Astrocyte (in vitro differentiated cells and primary cell): ENCODE measurements around the gene NUP210. TPM values are rescaled to one million over a fixed set of nuclear protein-coding genes. Genes with fewer than 3 reads are reported as not detected.

Experiments used
- DNase-seq: peaks from one replicate; pipeline ENCODE4 v3.0.0-alpha.2; 2010; ENCODE audit warnings: low read depth
- FAIRE-seq: peaks from 2 replicates; lab custom pipeline; 2011; peaks lifted over from hg19 to GRCh38; lab: Jason Lieb, UNC
- H2AFZ ChIP-seq: 2 replicates; pipeline ENCODE4 v1.6.0; 2012; ENCODE audit warnings: low read depth, low read length, inconsistent platforms
- H3K27ac ChIP-seq: 2 replicates; pipeline ENCODE4 v1.5.1; 2011; ENCODE audit warnings: low read depth, low read length, inconsistent platforms
- H3K27me3 ChIP-seq: 2 replicates; pipeline ENCODE4 v1.6.0; 2011; ENCODE audit warnings: low read length, inconsistent platforms; ENCODE audit not compliant: insufficient read depth
- H3K36me3 ChIP-seq: 2 replicates; pipeline ENCODE4 v1.5.1; 2011; ENCODE audit warnings: low read length, inconsistent platforms; ENCODE audit not compliant: insufficient read depth
- H3K4me1 ChIP-seq: 2 replicates; pipeline ENCODE4 v1.5.1; 2011; ENCODE audit warnings: low read length, inconsistent platforms; ENCODE audit not compliant: insufficient read depth
- H3K4me2 ChIP-seq: 2 replicates; pipeline ENCODE4 v1.6.0; 2012; ENCODE audit warnings: low read length, inconsistent platforms
- H3K4me3 ChIP-seq: 2 replicates; pipeline ENCODE4 v1.5.1; 2011; ENCODE audit warnings: low read depth, mild to moderate bottlenecking, low read length, inconsistent platforms; ENCODE audit not compliant: insufficient read depth
- H3K79me2 ChIP-seq: 2 replicates; pipeline ENCODE4 v1.6.0; 2012; ENCODE audit warnings: mild to moderate bottlenecking, low read length, inconsistent platforms; ENCODE audit not compliant: insufficient read depth
- H3K9ac ChIP-seq: 2 replicates; pipeline ENCODE4 v1.6.0; 2012; ENCODE audit warnings: mild to moderate bottlenecking, low read length, inconsistent platforms
- H3K9me3 ChIP-seq: 2 replicates; pipeline ENCODE4 v1.5.1; 2012; ENCODE audit warnings: low read depth, mild to moderate bottlenecking, low read length, inconsistent platforms; ENCODE audit not compliant: insufficient read depth
- H4K20me1 ChIP-seq: 2 replicates; pipeline ENCODE4 v1.6.0; 2012; ENCODE audit warnings: low read length, inconsistent platforms; ENCODE audit not compliant: insufficient read depth
- H3K27ac Mint-ChIP-seq: one replicate; pipeline ENCODE4 v1.8.0; 2021; ENCODE audit warnings: mild to moderate bottlenecking, mixed read lengths; ENCODE audit not compliant: unreplicated experiment
- H3K27me3 Mint-ChIP-seq: one replicate; pipeline ENCODE4 v1.8.0; 2021; ENCODE audit warnings: low read depth, mixed read lengths; ENCODE audit not compliant: unreplicated experiment
- H3K36me3 Mint-ChIP-seq: one replicate; pipeline ENCODE4 v1.8.0; 2021; ENCODE audit warnings: low read depth, mixed read lengths; ENCODE audit not compliant: unreplicated experiment
- H3K4me1 Mint-ChIP-seq: one replicate; pipeline ENCODE4 v1.8.0; 2021; ENCODE audit warnings: low read depth, mixed read lengths; ENCODE audit not compliant: unreplicated experiment
- H3K4me3 Mint-ChIP-seq: one replicate; pipeline ENCODE4 v1.8.0; 2021; ENCODE audit warnings: mild to moderate bottlenecking, moderate library complexity, mixed read lengths; ENCODE audit not compliant: unreplicated experiment
- H3K9me3 Mint-ChIP-seq: one replicate; pipeline ENCODE4 v1.8.0; 2021; ENCODE audit warnings: mild to moderate bottlenecking, mixed read lengths; ENCODE audit not compliant: unreplicated experiment
- CTCF ChIP-seq: IDR thresholded peaks from 2 replicates; pipeline ENCODE4 v1.5.1; 2011; ENCODE audit warnings: low read depth, mild to moderate bottlenecking, inconsistent platforms, low read length, moderate library complexity; ENCODE audit not compliant: insufficient read depth
- EZH2 ChIP-seq: IDR thresholded peaks from 2 replicates; pipeline ENCODE4 v1.6.1; 2012; ENCODE audit warnings: mild to moderate bottlenecking, low read length, inconsistent platforms; ENCODE audit not compliant: insufficient read depth
- total RNA-seq: library from RNA; stranded (reverse); gene quantifications from 2 replicates; pipeline ENCODE4 v1.2.1, GENCODE V29; 2021

NUP210 gene
- total RNA-seq, 1 donor from 2014 or later: 1.2 TPM

- Histone ChIP-seq H2AFZ (no peak overlapping the region), H3K4me2 (peak overlapping the region; percentile 26), H4K20me1 (no peaks in the 10 kb centered on the region), H3K9me3 (no peaks in the 10 kb centered on the region), H3K27me3 (peaks cover 17% of the 10 kb centered on the region), H3K27ac (no peak overlapping the region), H3K4me1 (peaks cover 20% of the 10 kb centered on the region), H3K36me3 (no peaks in the 10 kb centered on the region), H3K79me2 (no peaks in the 10 kb centered on the region), H3K4me3 (no peak overlapping the region), H3K9ac (no peak overlapping the region)
- FAIRE-seq: no peak
- DNase-seq: no peak
- Mint-ChIP-seq H3K27me3 (peaks cover 15% of the 10 kb centered on the region), H3K27ac (peak overlapping the region; percentile 34), H3K4me1 (peaks cover 27% of the 10 kb centered on the region), H3K9me3 (no peaks in the 10 kb centered on the region), H3K36me3 (peaks cover 2% of the 10 kb centered on the region), H3K4me3 (peak overlapping the region; percentile 14)
- no peak for TF ChIP-seq CTCF
- TF ChIP-seq EZH2: peak; percentile 59
Observed at GRCh38 chr3:13277196-13277813, 142.8 kb downstream of the NUP210 start.

- Histone ChIP-seq H3K4me3 (no peak overlapping the region), H3K9ac (no peak overlapping the region), H3K4me2 (no peak overlapping the region), H3K36me3 (no peaks in the 10 kb centered on the region), H3K9me3 (no peaks in the 10 kb centered on the region), H4K20me1 (no peaks in the 10 kb centered on the region), H2AFZ (no peak overlapping the region), H3K79me2 (no peaks in the 10 kb centered on the region), H3K27me3 (peaks cover 11% of the 10 kb centered on the region), H3K4me1 (peaks cover 15% of the 10 kb centered on the region), H3K27ac (no peak overlapping the region)
- Mint-ChIP-seq H3K4me3 (no peak overlapping the region), H3K9me3 (no peaks in the 10 kb centered on the region), H3K4me1 (peaks cover 26% of the 10 kb centered on the region), H3K27ac (no peak overlapping the region), H3K27me3 (peaks cover 15% of the 10 kb centered on the region), H3K36me3 (peaks cover 2% of the 10 kb centered on the region)
- FAIRE-seq: no peak
- TF ChIP-seq CTCF (no peak), EZH2 (peak; percentile 20)
- DNase-seq: no peak
Observed at GRCh38 chr3:13276438-13277195, 143.5 kb downstream of the NUP210 start.
